H4 (cell line): Measurements from ENCODE around the gene ASB6. TPM values are rescaled to one million over a fixed set of nuclear protein-coding genes. Genes with fewer than 3 reads are reported as not detected.
A peak's percentile ranks its signal among the peaks of the same experiment; 100 is the strongest.

ENCODE experiments used
- DNase-seq: peaks from one replicate; pipeline ENCODE4 v3.0.0-alpha.2; 2015; ENCODE audit warnings: low spot score
- total RNA-seq: library from RNA; depleted of rRNA; stranded (reverse); fragments of >200 nt; shearing (Covaris generic); gene quantifications from 2 replicates; pipeline ENCODE4 v1.2.3, GENCODE V29; 2014; rRNA removed

Gene ASB6
- 8.3 and 13.3 TPM in 2 replicates for total RNA-seq

GRCh38 chr9:129641750-129642585, at the start of gene ASB6:
Gene ASB6 (minus strand): TSS chr9:129642151. CDS start chr9:129641999, 152 bp downstream.
- peak; percentile 93 for DNase-seq

GRCh38 chr9:129688285-129689043, 46.5 kb upstream of the ASB6 start:
- DNase-seq = no peak

DNA sequence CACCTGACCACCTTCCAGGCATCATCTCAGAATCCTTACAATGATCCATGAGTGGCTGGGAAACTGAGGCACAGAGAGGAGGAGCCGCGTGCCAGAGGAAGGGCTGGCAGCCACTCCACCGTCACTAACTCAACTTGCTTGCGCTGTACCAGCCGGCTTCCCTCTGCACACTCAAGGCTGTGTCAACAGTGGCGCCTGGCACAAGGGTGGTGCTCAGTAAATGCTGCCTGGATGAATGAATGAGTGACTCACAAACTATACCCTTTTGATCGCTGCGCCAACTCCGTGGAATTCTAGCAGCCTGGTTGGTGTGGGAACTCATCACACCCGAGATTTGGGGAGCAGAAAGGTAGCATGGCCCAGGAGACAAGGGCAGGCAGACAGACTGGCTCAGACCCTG, 45.4 kb upstream of the ASB6 start:
- no peak for DNase-seq

GRCh38 chr9:129686736-129687135, 44.8 kb upstream of the ASB6 start:
- no peak for DNase-seq

DNA sequence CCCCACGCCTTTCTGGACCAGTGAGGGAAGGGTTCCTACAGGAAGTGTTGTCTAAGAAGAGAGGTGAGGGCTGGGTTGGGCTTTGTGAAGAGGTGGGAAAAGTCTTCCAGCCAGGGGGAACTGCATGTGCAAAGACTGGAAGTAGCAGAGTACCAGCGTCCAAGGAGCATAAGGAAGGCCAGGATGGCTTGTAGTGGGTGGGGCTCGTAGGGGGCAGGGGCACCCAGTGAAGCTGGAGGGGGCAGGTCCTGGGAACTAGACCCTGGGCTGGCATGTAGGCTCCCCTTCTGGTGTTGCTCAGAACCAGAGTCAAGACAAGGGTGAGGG, 43.9 kb upstream of the ASB6 start:
- DNase-seq = no peak

DNA sequence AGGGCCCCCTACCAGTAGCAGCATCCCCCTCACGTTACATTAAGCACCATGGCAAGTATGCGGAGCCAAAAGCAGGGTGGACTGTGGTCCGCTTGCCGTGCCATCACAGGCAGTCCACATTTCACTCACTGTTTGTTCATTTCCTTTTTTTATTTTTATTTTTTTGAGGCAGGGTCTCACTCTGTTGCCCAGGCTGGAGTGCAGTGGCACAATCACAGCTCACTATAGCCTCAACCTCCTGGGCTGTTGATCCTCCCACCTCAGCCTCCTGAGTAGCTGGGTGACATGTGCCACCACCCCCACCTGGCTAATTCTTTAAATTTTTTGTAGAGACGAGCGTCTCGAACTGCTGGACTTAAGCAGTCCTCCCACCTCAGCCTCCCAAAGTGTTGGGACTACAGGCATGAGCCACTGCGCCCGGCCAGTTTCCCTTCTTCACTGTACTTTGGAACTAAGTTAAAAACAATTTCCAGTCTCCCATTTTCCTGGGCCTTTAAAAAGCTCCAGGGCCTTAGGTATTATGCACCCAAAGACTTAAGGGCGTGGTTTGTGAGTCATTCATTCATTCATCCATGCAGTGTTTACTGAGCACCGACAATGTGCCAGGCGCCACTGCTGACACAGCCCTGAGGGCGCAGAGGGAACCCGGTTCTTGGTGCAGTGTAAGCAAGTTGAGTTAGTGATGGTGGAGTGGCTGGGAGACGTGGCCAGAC, 43.4 kb upstream of the ASB6 start:
- DNase-seq = peak; percentile 71

GRCh38 chr9:129682381-129682780, 40.4 kb upstream of the ASB6 start:
- no peak for DNase-seq

GRCh38 chr9:129681924-129682323, 40.0 kb upstream of the ASB6 start:
- no peak for DNase-seq

- no peak for DNase-seq
Measured at GRCh38 chr9:129679537-129679936, 37.6 kb upstream of the ASB6 start.

DNA sequence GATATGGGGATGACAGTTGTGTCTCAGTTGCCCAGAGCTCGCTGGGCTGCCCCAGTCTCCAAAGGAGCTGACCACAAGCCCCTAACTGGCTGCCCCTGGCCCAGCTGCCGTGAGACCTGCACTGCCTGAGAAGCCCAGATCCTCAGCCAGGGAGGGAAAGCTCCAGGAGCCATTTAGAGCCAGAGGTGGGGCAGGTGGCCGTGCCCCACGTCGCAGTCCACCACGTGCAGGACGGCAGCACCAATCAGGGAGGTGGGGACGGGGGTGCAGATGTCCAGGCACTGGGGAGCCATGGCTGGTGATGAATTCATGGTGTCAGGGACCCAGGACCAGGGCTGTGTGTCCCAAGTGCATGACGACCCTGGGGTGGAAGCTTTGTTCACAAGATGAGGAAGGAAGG, 36.9 kb upstream of the ASB6 start:
- no peak for DNase-seq

DNA sequence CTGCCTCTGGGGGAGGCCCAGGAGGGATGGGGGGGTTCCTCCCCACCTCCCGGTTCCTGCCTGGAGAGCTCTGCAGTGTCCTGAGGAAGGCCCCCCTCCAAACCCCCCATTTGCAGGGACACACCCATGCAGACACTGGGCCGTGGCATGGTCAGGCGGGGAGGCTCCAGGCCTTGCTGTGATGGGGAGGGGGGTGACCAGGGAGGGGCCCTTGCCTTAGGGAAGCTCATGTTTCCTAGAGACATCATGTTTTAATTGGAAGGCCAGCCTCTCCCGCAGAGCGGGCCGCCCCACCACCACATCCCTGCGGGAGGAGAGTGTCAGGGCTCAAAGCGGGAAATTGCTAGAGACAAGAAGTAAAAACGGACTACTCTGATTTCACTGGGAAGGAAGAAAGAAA, 35.5 kb upstream of the ASB6 start:
- DNase-seq = no peak

DNA sequence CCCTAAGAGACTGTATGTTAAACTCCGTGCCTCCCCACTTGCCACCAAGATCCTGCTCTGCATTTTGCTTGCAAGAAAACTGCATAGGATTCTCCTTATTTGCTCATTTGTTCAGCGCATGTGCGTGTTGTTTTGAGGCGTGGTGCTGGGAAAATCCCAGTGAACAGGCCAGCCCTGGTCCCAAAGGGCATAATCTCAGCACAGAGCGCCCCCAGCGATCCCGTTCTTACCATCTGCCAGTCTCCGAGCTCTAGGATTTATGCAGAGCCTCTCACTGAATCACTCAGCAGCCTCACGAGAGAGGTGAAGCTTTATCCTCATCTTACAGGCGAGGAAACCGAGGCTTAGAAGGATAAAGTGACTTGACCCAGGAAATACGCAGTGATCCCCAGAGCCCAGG, 35.0 kb upstream of the ASB6 start:
- DNase-seq = no peak

GRCh38 chr9:129676287-129676686, 34.3 kb upstream of the ASB6 start:
- DNase-seq = no peak

DNA sequence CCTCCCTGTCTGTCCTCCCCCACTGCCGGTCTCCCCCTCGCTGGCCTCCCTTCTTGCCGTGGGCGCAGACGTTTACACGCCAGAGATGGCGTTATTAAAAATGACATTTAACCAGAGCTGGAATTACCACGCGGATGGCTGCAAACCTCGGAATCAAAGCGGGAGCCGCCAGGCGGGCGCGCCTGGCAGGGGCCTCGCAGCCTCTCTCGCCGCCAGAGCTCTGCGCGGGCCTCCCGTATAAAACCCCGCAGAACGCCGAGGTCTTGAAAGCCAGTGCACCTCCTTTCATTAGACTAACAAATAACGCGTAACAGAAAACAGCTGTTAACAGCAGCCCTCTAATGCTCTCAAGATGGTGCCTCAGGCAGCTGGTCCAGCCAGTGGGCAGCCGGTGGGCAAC, 33.7 kb upstream of the ASB6 start:
- no peak for DNase-seq

DNA sequence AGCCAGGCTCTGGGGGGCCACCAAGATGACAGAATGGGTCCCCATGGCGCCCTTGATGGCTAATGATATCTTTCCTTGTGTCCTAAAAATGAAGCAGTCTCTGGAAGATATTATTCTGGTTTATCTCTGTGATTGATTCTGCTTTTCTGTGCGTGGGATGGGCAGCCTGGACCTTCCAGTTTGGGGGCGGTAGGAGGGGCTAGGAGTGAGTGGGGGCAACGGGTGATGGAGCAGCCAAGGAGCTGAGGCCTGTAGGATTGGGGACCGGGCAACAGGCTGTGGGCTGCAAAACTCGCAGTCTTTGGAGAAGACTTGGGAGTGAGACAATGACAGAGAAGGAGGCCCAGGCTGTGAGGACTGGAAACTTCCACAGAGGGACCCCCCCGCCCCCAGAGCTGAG, 32.3 kb upstream of the ASB6 start:
- DNase-seq = no peak

- DNase-seq = no peak
Measured at GRCh38 chr9:129673602-129674001, 31.7 kb upstream of the ASB6 start.

DNA sequence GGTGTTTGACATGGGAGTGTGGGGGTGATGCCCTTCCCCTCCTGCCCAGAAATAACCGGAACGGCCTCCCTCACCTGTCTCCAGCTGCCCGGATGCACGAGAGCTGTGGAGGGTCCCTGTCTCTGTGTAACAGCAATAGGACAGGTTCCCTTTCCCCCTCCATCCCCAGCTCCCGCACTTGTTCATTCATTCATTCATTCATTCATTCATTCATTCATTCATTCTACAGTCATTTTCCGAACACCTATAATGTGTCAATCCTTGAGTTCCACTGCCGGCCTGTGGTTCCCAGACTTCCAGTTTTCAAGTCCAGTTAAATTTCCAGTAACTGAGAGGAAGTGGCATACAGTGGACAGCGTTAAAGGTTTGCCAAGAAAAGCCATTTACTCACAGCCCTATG, 30.8 kb upstream of the ASB6 start:
- DNase-seq = no peak

GRCh38 chr9:129671519-129671918, 29.6 kb upstream of the ASB6 start:
- no peak for DNase-seq

GRCh38 chr9:129671065-129671464, 29.1 kb upstream of the ASB6 start:
- no peak for DNase-seq

DNA sequence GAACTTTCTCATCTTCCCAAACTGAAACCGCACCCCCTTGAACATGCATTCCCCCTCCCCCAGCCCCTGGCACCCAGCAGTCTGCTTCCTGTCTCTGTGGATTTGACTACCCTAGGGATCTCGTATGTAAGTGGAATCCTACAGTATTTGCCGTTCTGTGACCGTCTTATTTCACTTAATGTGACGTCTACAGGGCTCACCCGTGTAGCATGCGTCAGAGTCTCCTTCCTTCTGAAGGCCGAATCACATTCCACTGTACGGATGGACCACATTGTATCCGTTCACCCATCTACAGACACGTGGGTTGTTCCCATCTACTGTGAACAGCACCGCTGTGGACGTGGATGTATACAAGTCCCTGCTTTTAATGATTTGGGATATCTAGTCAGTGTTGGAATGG, 28.0 kb upstream of the ASB6 start:
- DNase-seq = no peak

DNA sequence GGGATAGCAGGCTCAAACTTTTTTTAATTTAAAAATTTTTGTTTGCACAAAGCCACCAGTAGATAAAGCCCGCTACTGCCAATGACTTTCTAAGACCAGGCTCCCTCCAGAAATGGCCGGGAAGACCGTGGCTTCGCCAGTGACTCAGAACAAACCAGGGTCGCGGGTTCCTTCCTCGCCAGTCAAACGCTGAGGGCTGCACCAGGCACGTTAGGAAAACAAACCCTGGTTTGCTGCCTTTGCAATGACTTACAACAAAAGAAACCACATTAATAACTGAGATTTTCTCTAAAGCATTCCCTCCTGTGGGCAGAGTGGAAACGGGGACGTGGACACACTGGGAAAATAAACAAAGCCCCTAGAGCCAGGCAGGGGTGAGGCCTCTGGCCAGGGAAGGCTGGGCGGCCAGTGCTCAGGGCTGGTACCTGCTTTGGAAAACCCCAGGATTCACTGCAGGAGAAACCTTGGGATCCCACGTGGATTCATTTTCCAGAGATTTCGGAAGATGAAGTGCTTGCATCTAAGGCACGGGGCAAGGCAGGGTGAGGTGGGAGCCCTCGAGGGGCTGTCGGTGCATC, 27.3 kb upstream of the ASB6 start:
- peak; percentile 57 for DNase-seq

DNA sequence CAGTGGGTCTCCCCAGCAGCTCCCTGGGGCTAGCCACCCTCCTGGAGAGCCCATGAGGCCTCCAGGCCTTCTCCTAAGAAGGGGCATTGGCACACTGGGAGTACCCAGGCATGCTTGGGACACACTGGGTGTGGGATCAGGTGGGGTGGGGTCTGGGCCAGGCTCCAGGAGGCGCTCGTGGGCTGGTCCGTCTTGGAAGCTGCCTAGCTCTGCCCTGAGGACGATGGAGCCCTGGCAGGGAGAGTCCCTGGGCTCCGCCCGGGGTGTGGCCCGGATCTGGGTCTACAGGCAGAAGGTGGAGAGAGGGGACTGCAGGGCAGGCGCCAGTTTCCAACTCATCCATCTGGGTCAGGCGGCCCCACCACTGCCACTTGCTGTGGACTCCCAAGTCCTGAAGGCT, 25.9 kb upstream of the ASB6 start:
- no peak for DNase-seq
